SJSA1 (cell line): Measurements from ENCODE around the gene TPBGL. TPM values are rescaled to one million over a fixed set of nuclear protein-coding genes. Genes with fewer than 3 reads are reported as not detected.

Experiments used
- DNase-seq, 2 experiments: peaks; one replicate each; pipeline ENCODE4 v3.0.0-alpha.2; 2015 to 2020; ENCODE audit warnings: low spot score in 2 of 2, low read depth in 1 of 2
- H3K27ac ChIP-seq: fragments of 250-450 bp; sonication (Bioruptor Pico); 2 replicates; pipeline ENCODE4 v1.5.1; 2020; ENCODE audit warnings: mild to moderate bottlenecking, moderate library complexity
- H3K27me3 ChIP-seq: fragments of 250-450 bp; sonication (Bioruptor Pico); replicated peaks from 2 replicates; pipeline ENCODE4 v1.5.1; 2020; ENCODE audit warnings: mild to moderate bottlenecking, moderate library complexity
- H3K36me3 ChIP-seq: fragments of 250-450 bp; sonication (Bioruptor Pico); 2 replicates; pipeline ENCODE4 v1.5.1; 2020; ENCODE audit warnings: mild to moderate bottlenecking
- H3K4me1 ChIP-seq: fragments of 250-450 bp; sonication (Bioruptor Pico); replicated peaks from 2 replicates; pipeline ENCODE4 v1.6.1; 2021; ENCODE audit warnings: mild to moderate bottlenecking
- H3K4me3 ChIP-seq: fragments of 250-450 bp; sonication (Bioruptor Pico); 2 replicates; pipeline ENCODE4 v1.5.1; 2020; ENCODE audit warnings: mild to moderate bottlenecking
- H3K9me3 ChIP-seq: fragments of 250-450 bp; sonication (Bioruptor Pico); replicated peaks from 2 replicates; pipeline ENCODE4 v1.5.1; 2020; ENCODE audit warnings: mild to moderate bottlenecking
- total RNA-seq: library from RNA; depleted of rRNA; stranded (reverse); fragments of >200 nt; shearing (Covaris generic); gene quantifications from 2 replicates; pipeline ENCODE4 v1.2.3, GENCODE V29; 2014

Gene TPBGL
- total RNA-seq, 1 experiment from 2014 or later = not detected

DNA sequence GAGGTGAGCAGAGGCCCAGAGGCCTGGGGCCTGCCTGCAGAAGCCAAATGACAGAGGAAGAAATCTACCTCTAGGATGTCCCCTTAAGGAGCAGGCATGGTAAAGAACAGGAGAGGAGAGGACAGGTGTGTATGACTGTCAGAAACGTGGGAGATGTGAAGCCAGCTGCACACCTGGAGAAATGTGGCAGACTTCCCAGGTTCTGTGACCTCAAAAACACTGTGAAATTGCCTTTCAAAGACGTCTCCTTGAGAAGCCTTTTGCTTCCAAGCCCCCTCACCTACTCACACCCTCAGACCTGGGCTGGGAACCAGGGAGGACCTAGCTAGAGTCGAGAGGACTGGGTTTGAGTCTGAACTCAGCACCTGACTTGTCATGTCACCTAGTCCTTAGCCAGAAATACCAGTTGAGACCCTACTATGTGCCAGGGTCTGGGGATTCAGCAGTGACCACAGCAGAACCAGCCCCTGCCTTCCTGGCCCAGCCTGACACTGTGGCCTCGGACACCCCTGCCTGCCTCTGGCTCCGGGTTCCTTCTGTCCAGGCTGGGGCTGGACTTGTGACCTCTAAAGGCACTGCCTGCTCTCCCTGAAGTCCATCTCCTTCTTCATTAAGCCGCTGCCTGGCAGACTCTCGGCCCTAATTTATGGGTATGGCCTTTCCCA is 5.6 kb downstream of the TPBGL start:
- no peak for DNase-seq
- Histone ChIP-seq H3K9me3 (no peaks in the 10 kb centered on the region), H3K4me3 (no peak overlapping the region), H3K27ac (no peak overlapping the region), H3K27me3 (peaks cover 4% of the 10 kb centered on the region; the same call in 1 of the 2 replicates), H3K4me1 (peaks cover 11% of the 10 kb centered on the region), H3K36me3 (no peaks in the 10 kb centered on the region)

DNA sequence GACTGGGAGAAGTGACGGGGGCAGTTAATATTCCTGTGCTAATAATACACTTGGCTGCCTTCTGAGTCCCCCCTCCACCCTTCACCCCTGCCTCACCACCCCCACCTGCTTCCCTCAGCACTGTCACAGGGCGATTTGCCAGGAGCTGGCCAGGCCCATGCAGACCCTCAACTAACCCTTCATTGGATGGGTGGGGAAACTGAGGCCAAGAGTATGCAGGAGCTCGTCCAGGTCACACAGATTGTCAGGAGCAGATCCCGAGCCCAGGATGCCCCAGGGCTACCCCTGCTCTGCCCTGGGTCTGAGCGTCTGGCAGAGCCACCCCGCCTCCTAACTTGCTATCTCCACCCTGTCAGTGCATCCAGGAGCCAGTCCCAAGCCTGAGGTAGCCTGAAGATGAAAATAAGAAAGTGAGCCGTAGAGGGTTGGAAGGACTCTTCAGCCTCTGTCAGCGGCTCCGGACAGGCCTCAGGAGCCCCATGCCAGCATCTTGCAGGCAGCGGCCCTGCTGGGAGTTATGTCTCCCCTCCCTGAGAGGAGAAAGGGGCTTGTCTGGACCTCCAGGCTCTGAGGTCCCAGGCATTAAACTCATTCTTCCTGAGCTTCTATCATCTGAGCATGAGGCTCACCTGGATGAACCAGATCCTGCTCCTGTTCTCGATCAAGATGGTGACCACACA is 6.2 kb downstream of the TPBGL start:
- no peak overlapping the region for H3K4me3 ChIP-seq
- peaks cover 5% of the 10 kb centered on the region for H3K4me1 ChIP-seq
- H3K27me3 ChIP-seq = peaks cover 3% of the 10 kb centered on the region; the same call in 1 of the 2 replicates
- DNase-seq = no peak
- H3K36me3 ChIP-seq = no peaks in the 10 kb centered on the region
- no peak overlapping the region for H3K27ac ChIP-seq
- no peaks in the 10 kb centered on the region for H3K9me3 ChIP-seq

DNA sequence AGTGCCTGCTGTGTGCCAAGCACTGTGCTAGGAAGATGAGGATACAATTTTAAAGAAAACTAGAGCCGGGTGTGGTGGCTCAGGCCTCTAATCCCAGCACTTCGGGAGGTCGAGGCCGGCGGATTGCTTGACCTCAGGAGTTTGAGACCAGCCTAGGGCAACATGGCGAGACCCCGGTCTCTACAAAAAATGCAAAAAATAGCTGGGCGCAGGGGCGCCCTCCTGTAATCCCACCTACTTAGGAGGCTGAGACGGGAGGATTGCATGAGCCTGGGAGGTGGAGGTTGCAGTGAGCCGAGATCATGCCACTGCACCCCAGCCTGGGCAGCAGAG is 8.3 kb downstream of the TPBGL start:
- H3K4me3 ChIP-seq = no peak overlapping the region
- H3K9me3 ChIP-seq = no peaks in the 10 kb centered on the region
- H3K36me3 ChIP-seq = no peaks in the 10 kb centered on the region
- H3K27ac ChIP-seq = no peak overlapping the region
- DNase-seq = no peak
- H3K27me3 ChIP-seq = no peaks in the 10 kb centered on the region
- H3K4me1 ChIP-seq = no peaks in the 10 kb centered on the region

DNA sequence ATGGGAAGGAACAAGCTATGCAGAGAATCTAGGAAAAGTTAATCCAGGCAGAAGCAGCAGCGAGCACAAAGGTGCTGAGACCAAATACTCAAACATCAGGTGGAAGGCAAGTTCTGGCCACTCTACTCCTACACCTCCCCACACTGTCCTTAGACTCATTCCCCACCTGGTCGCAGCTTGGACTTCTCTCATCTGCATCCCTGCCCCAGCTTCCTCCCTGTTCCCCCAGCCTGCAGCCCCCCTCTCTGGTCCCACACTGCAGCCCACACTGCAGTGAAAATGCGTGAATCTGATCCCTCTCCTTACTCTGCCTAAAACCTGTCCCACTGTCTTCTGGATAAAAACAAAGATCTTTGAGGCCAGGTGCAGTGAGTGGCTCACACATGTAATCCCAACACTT is 9.1 kb downstream of the TPBGL start:
- Histone ChIP-seq H3K27ac (no peak overlapping the region), H3K36me3 (no peaks in the 10 kb centered on the region), H3K4me1 (no peaks in the 10 kb centered on the region), H3K27me3 (no peaks in the 10 kb centered on the region), H3K9me3 (no peaks in the 10 kb centered on the region), H3K4me3 (no peak overlapping the region)
- DNase-seq = no peak

DNA sequence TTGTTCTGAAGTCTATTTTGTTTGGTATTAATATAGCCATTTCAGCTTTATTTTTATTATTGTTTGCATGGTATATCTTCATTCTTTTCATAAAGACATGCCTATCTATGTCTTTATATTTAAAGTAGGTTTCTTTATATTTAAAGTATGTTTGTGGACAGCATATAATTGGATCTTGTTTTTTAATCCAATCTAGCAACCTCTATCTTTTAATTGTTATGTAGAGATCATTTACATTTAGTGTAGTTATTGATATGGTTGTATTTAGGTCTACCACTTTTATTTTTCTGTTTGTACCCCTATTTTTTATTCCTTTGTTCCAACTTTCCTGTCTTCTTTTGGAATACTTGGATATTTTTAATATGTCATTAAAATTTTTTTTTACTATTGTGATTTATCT is 13.8 kb downstream of the TPBGL start:
- no peaks in the 10 kb centered on the region for H3K9me3 ChIP-seq
- no peaks in the 10 kb centered on the region for H3K27me3 ChIP-seq

DNA sequence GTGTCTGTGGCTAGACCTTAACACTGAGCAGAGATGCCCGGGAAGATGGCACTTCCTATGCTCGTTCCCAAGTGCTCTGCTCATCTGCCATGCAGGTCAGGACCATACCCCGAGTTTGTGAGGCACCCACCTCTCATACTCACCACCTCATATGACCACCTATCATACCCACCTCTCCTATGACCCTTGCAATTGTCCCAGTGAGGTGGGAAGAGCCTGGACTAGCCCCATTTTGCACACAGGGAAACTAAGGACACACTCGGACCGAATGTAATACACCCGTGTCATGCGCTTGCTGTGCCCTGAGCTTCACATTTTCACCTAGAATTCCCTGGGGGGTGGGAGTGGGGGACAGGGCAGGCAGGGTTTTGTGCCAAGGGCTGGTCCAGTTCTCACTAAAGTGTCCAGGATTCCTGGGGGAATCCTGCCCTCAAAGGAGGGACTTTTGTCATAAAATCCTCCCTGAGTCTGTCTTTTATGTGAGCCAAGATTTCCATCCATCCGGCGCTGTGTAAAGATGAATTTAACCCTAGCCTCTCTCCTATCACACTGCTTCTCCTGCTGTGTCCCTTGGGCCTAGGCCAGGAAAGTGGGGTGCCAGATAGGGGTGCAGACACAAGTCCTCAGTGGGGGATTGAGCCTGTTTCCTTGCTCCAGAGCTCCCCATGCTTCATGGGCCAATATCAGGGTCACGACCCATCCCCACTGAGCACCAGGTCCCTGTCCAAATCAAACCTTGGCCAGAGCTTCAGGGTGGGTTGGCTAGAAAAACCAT is 20.0 kb downstream of the TPBGL start:
- no peak overlapping the region for H3K27ac ChIP-seq
- no peaks in the 10 kb centered on the region for H3K9me3 ChIP-seq
- no peaks in the 10 kb centered on the region for H3K4me1 ChIP-seq
- DNase-seq = no peak
- H3K36me3 ChIP-seq = no peaks in the 10 kb centered on the region
- H3K27me3 ChIP-seq = no peaks in the 10 kb centered on the region
- no peak overlapping the region for H3K4me3 ChIP-seq

More for the DNA sequence above, 13.8 kb downstream of the TPBGL start:
- H3K36me3 ChIP-seq = no peaks in the 10 kb centered on the region
- no peak overlapping the region for H3K4me3 ChIP-seq
- no peaks in the 10 kb centered on the region for H3K4me1 ChIP-seq
- DNase-seq = no peak
- H3K27ac ChIP-seq = no peak overlapping the region

DNA sequence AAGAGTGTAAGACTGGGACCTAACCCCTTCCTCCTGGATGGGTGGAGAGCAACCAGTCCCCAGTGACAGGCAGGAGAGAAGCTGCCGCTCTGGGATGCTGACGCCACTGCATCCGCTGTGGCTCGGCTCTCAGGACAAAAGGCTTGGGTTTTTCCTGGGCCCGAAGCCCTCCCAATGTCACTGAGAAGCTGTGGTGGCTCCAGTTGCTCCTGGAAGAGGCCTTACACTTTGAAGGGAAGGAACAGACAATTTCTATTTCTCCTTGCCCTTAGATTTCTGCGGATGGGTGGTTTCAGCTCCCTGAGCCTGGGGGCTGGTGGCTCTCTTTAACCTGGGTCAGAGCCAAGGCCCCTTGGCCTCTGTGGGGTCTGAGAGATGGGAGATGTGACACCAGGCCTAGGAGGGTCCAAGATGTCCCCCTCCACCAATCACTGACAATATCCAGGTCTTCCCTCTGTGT is 21.4 kb downstream of the TPBGL start:
- Histone ChIP-seq H3K27me3 (no peaks in the 10 kb centered on the region), H3K4me1 (no peaks in the 10 kb centered on the region), H3K36me3 (no peaks in the 10 kb centered on the region), H3K9me3 (no peaks in the 10 kb centered on the region), H3K27ac (no peak overlapping the region), H3K4me3 (no peak overlapping the region)
- DNase-seq = no peak

DNA sequence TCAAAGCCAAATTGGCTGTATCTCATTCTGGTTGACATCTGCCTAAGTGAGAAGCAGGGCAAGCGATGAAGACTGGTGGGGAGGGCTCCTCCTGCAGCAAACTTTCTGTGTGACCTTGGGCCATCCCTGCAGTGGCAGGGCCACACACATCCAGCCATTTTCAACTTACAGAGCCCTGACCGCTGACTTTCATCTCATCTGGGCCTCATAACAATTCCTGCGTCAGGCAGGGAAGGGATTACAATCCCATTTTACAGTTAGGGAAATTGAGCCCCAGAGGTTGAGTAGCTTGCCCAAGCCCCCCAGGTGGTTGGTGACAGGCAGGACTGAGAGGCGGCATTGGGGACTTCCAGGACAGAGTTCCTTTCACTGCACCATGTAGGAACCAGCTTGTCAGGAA is 21.9 kb downstream of the TPBGL start:
- H3K27me3 ChIP-seq = no peaks in the 10 kb centered on the region
- H3K4me1 ChIP-seq = no peaks in the 10 kb centered on the region

DNA sequence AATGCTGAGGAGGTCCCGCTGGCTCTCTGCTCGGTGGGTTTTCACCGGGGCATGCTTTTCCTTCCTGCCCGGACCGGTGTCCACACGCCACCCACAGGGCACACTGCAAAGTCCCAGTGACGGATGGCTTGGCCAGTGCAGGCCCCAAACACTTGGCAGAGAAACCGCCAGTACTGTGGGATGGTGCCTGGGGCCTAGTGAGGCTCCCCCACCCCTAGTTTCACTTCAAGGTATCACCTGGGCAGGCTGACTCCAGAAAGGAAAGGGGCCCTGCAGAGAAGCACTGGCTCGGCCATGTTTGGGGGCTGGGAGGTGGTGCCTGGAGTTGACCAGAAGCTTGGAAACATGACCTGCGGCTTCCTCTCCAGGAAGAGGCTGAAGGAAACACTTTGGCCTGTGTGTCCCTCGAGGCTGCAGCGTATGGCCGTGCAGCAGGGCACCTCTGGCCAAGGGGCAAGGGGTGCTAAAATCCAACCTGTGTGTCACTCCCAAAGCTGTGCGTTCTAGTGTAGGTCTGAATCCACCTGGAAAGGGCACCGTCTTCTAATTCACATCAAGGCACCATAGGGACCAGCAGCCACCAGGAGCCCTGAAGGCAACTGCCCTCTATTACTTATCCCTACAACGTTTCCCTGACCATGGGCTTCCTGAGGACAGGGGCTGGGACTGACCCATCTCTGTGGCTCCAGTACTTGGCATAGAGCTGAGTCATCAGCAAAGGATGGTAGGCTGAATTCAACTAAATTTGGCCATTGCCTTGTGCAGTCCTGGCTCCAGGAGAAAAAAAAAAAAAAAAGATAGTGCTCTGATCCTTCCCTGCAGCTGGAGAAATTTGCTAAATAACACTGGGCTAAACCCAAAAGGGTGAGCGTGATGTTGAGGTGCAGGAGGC is 22.6 kb downstream of the TPBGL start:
- H3K36me3 ChIP-seq = no peaks in the 10 kb centered on the region
- DNase-seq = no peak
- no peaks in the 10 kb centered on the region for H3K27me3 ChIP-seq
- H3K4me1 ChIP-seq = no peaks in the 10 kb centered on the region
- no peak overlapping the region for H3K27ac ChIP-seq
- no peaks in the 10 kb centered on the region for H3K9me3 ChIP-seq
- no peak overlapping the region for H3K4me3 ChIP-seq

More for the DNA sequence above, 21.9 kb downstream of the TPBGL start:
- Histone ChIP-seq H3K36me3 (no peaks in the 10 kb centered on the region), H3K9me3 (no peaks in the 10 kb centered on the region), H3K4me3 (no peak overlapping the region), H3K27ac (no peak overlapping the region)
- no peak for DNase-seq

DNA sequence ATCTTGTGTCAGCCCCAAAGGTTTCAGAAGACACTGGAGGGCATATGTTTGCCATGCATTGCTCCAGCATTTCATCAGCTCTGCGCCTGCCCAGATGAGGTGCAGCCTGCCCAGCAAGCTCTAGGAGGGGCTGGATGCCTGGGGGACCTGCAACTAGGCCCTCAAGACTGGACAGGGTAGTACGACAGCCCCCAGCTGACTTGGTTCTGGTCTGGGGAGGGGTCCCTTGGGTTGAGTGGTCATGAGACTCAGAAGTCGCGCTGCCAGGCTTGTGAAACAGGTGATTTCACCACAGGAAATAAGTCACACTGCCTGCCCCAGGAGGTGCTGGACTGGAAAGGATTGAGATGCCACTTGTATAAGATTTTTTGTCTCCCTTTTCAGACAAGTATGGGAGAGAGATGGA is 23.4 kb downstream of the TPBGL start:
- Histone ChIP-seq H3K27me3 (no peaks in the 10 kb centered on the region), H3K9me3 (no peaks in the 10 kb centered on the region), H3K27ac (no peak overlapping the region), H3K4me1 (no peaks in the 10 kb centered on the region), H3K4me3 (no peak overlapping the region), H3K36me3 (no peaks in the 10 kb centered on the region)
- DNase-seq = no peak

DNA sequence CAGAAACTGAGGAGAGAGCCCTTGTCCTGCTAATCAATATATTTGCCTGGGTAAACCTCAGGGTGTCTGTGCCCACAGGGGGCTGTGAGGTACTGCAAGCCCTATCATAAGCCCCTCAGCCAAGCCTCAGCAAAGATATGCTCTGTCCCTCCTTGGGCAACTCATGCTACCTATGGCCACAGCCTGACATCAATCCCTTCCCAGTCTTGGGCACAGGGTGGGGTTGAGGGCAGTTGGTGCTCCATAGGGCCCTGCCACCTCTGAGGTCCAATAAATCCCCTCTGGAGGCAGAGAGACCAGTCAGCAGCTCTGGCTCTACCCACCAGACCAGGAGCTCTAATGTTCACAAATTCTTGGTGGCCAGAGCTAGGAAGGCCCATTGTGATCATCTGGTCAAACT is 23.8 kb downstream of the TPBGL start:
- no peaks in the 10 kb centered on the region for H3K9me3 ChIP-seq
- no peak overlapping the region for H3K4me3 ChIP-seq
- no peaks in the 10 kb centered on the region for H3K27me3 ChIP-seq
- H3K36me3 ChIP-seq = no peaks in the 10 kb centered on the region
- no peak overlapping the region for H3K27ac ChIP-seq
- DNase-seq = no peak
- no peaks in the 10 kb centered on the region for H3K4me1 ChIP-seq

DNA sequence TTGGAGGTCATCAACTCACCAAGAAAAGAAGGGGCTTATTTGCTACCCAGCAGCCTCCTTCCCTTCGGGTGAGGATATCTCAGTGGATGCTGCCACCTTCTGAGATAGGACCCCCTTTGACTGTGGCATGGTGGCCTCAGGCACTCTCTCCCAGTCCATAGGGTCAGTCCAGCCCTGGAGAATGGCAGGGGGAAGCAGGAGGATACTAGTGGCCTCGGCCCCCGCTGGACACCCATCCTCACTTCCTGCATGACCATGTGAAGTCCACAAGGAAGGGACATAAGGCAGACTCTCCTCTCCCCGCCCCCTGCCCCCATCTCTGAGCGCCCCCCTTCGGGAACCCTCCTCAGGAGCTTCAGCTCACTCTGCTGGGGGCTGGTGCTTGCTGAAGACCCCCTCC is 24.4 kb downstream of the TPBGL start:
- no peaks in the 10 kb centered on the region for H3K4me1 ChIP-seq
- no peaks in the 10 kb centered on the region for H3K36me3 ChIP-seq
- H3K4me3 ChIP-seq = no peak overlapping the region
- H3K27me3 ChIP-seq = no peaks in the 10 kb centered on the region
- no peaks in the 10 kb centered on the region for H3K9me3 ChIP-seq
- no peak for DNase-seq
- H3K27ac ChIP-seq = no peak overlapping the region

DNA sequence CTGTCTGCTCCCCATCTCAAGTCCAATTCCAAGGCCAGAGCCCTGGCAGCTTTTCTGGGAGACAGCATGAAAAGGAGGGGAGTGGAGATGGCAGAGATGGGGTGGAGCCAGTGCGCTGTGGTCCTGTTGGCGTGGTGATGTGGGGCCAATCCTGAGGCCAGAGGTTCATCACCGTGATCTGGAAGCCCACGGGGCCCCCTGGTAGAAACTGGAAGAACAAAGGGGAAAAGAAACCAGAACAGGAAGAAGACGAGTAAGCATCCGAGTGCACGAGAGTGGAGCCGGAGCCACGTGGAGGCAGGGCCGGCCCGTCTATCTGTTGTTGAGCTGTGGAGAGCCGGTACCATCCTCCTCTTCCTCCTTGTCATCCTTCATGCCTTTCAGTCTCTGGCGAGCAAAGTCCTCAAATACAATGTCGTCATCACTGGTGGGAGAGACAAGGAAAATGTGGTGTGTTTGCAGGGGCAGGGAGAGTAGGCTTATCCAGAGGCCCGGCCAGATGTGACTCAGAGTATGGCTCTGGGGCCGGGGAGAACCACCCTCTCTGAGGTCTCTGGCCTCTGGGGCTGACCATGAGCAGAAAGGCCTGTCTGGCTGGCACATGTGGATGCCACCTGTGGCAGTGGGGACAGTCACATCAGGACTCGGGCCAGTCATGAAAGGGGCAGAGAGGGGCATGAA is 25.4 kb downstream of the TPBGL start:
- Histone ChIP-seq H3K9me3 (no peaks in the 10 kb centered on the region), H3K36me3 (no peaks in the 10 kb centered on the region), H3K4me1 (no peaks in the 10 kb centered on the region), H3K27me3 (no peaks in the 10 kb centered on the region), H3K27ac (no peak overlapping the region), H3K4me3 (no peak overlapping the region)
- DNase-seq = no peak
